GM18507 (cell line): ENCODE measurements around the gene ZFP36L1.

ENCODE experiments used
- DNase-seq: peaks from one replicate; pipeline ENCODE4 v3.0.0; 2011; ENCODE audit warnings: low read depth; ENCODE audit not compliant: insufficient read length; ENCODE audit errors: extremely low spot score
- FAIRE-seq: peaks from 2 replicates; lab custom pipeline; 2011; peaks lifted over from hg19 to GRCh38; lab: Jason Lieb, UNC

ZFP36L1 gene

GRCh38 chr14:68786491-68787091, 6.3 kb downstream of the ZFP36L1 start:
- DNase-seq (no peak), FAIRE-seq (peak; percentile 36)

- DNase-seq (no peak), FAIRE-seq (peak; percentile 78)
Measured at GRCh38 chr14:68785534-68786490, 7.1 kb downstream of the ZFP36L1 start.

- FAIRE-seq = no peak
- DNase-seq = no peak
Measured at GRCh38 chr14:68784978-68785533, 7.8 kb downstream of the ZFP36L1 start.

- DNase-seq (no peak), FAIRE-seq (peak; percentile 72)
Measured at GRCh38 chr14:68784226-68784910, 8.5 kb downstream of the ZFP36L1 start.

GRCh38 chr14:68783408-68784225, 9.2 kb downstream of the ZFP36L1 start:
- FAIRE-seq = no peak
- DNase-seq = no peak

GRCh38 chr14:68782091-68782981, 10.5 kb downstream of the ZFP36L1 start:
- FAIRE-seq = no peak
- no peak for DNase-seq

- DNase-seq = no peak
- no peak for FAIRE-seq
Measured at GRCh38 chr14:68781161-68782021, 11.5 kb downstream of the ZFP36L1 start.

- FAIRE-seq = no peak
Measured at GRCh38 chr14:68780358-68781160, 12.3 kb downstream of the ZFP36L1 start.

GRCh38 chr14:68779761-68780323, 13.0 kb downstream of the ZFP36L1 start:
- DNase-seq (no peak), FAIRE-seq (no peak)

More at GRCh38 chr14:68780358-68781160, 12.3 kb downstream of the ZFP36L1 start:
- DNase-seq = no peak

GRCh38 chr14:68777644-68778043, 15.2 kb downstream of the ZFP36L1 start:
- FAIRE-seq = no peak
- DNase-seq = no peak

- no peak for DNase-seq
- FAIRE-seq = no peak
Measured at GRCh38 chr14:68775614-68776126, 17.2 kb downstream of the ZFP36L1 start.

- no peak for FAIRE-seq
- no peak for DNase-seq
Measured at GRCh38 chr14:68774771-68775613, 17.9 kb downstream of the ZFP36L1 start.

- FAIRE-seq (no peak), DNase-seq (no peak)
Measured at GRCh38 chr14:68772761-68773381, 20.0 kb downstream of the ZFP36L1 start.

- FAIRE-seq = no peak
- no peak for DNase-seq
Measured at GRCh38 chr14:68771631-68772030, 21.2 kb downstream of the ZFP36L1 start.
